GM20000 (cell line): ENCODE measurements around the gene RIMKLB.
"Not testable (repeated sequence)": the region's sequence is repeated elsewhere in the genome, so short reads cannot be mapped to it uniquely, and the experiment has no call there.

Experiments
- DNase-seq: peaks from one replicate; pipeline ENCODE4 v3.0.0; 2012; ENCODE audit warnings: low spot score
- CTCF ChIP-seq: IDR thresholded peaks from 2 replicates; pipeline ENCODE4 v1.5.1; 2012; ENCODE audit warnings: mild to moderate bottlenecking, control low read depth; ENCODE audit errors: extremely low read depth, missing control alignments

The RIMKLB gene

GRCh38 chr12:8746046-8746445, 48.3 kb downstream of the RIMKLB start:
- no peak for DNase-seq
- TF ChIP-seq CTCF, result no peak

- not testable (repeated sequence) for DNase-seq
These were observed 62.3 kb downstream of the RIMKLB start for GRCh38 chr12:8760076-8760475.

- DNase-seq, result not testable (repeated sequence)
These were observed 64.9 kb downstream of the RIMKLB start for GRCh38 chr12:8762701-8763100.

GRCh38 chr12:8766121-8766520, 68.3 kb downstream of the RIMKLB start:
- not testable (repeated sequence) for DNase-seq

GRCh38 chr12:8770499-8770898, 72.7 kb downstream of the RIMKLB start:
- DNase-seq, result no peak
- no peak for TF ChIP-seq CTCF

GRCh38 chr12:8771072-8771471, 73.3 kb downstream of the RIMKLB start:
- DNase-seq, result no peak
- no peak for TF ChIP-seq CTCF

- no peak for TF ChIP-seq CTCF
- no peak for DNase-seq
These were observed 75.7 kb downstream of the RIMKLB start for GRCh38 chr12:8773461-8773860.

- DNase-seq, result no peak
- no peak for TF ChIP-seq CTCF
These were observed 81.5 kb downstream of the RIMKLB start for GRCh38 chr12:8779281-8779680.

GRCh38 chr12:8779862-8780261, 82.1 kb downstream of the RIMKLB start:
- no peak for DNase-seq

More at GRCh38 chr12:8779862-8780261, 82.1 kb downstream of the RIMKLB start:
- TF ChIP-seq CTCF, result no peak
